ENCODE measurements around the gene CLNK.

GRCh38 chr4:10582951-10583350, 101.6 kb downstream of the CLNK start:
- TF ChIP-seq L3MBTL2 (conservative IDR thresholded peaks at IDR 0.05) (no peak), NFRKB (IDR thresholded peaks at IDR 0.05) (no peak), ELF4 (IDR thresholded peaks at IDR 0.05) (no peak), LEF1 (IDR thresholded peaks at IDR 0.05; ENCODE audit: borderline replicate concordance) (no peak), HDGF (IDR thresholded peaks at IDR 0.05; ENCODE audit: borderline replicate concordance) (no peak), SP1 (IDR thresholded peaks at IDR 0.05) (no peak), TARDBP (IDR thresholded peaks at IDR 0.05) (no peak)
